Measurements from ENCODE around the gene MTG1.

DNA sequence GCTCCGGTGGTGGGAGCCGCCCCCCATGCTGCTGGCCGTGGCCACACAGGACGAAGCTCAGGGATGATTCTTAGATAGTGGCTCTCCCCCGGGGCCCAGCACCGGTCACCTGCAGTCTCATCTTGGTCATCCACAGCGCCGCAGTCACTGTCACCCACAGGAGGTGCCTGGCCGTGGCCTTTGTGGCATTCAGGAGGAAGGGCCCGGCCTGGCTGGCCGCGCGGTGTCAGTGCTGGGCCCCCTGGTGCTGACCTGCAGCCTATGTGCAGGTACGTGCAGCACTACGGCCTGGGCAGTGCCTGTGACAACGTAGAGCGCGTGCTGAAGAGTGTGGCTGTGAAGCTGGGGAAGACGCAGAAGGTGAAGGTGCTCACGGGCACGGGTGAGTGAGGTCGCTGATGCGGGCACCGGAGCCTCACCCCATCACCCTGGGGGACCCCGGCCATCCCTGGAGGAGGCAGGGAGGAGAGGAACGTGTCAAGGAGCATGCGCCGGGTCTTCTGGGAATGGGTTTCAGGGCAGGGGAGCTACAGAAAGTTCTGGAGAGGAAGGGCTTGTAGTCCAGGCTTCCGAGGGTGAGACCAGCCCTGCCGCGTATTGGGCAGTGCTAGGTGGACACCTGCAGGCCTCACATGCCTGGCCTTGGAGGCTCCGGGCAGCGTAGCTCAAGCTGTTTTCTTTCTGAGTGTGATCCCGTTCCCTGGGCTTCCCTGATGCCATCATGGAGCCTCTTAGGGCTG is 25.4 kb downstream of the MTG1 start:
- TF ChIP-seq, protein P1, sequence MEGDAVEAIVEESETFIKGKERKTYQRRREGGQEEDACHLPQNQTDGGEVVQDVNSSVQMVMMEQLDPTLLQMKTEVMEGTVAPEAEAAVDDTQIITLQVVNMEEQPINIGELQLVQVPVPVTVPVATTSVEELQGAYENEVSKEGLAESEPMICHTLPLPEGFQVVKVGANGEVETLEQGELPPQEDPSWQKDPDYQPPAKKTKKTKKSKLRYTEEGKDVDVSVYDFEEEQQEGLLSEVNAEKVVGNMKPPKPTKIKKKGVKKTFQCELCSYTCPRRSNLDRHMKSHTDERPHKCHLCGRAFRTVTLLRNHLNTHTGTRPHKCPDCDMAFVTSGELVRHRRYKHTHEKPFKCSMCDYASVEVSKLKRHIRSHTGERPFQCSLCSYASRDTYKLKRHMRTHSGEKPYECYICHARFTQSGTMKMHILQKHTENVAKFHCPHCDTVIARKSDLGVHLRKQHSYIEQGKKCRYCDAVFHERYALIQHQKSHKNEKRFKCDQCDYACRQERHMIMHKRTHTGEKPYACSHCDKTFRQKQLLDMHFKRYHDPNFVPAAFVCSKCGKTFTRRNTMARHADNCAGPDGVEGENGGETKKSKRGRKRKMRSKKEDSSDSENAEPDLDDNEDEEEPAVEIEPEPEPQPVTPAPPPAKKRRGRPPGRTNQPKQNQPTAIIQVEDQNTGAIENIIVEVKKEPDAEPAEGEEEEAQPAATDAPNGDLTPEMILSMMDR (IDR thresholded peaks at IDR 0.05), result no peak
- no peak for TF ChIP-seq POLR2A (IDR thresholded peaks at IDR 0.05)

Measured in esophagus squamous epithelium (tissue), 4 donors.